Adipocyte (in vitro differentiated cells): ENCODE data around the gene SRPK2.
A peak's percentile ranks its signal among the peaks of the same experiment; 100 is the strongest.

Source experiments
- DNase-seq: peaks from one replicate; pipeline ENCODE4 v3.0.0-alpha.2; 2015; ENCODE audit warnings: low read depth
- H3K27me3 ChIP-seq: replicated peaks from 2 replicates; pipeline ENCODE4 v1.7.0; 2013; ENCODE audit warnings: mild to moderate bottlenecking, low read length, moderate library complexity; ENCODE audit not compliant: control insufficient read depth, insufficient read depth
- H3K36me3 ChIP-seq: 2 replicates; pipeline ENCODE4 v1.7.0; 2013; ENCODE audit warnings: low read length, mild to moderate bottlenecking, moderate library complexity; ENCODE audit not compliant: control insufficient read depth, insufficient read depth, severe bottlenecking
- H3K4me1 ChIP-seq: 2 replicates; pipeline ENCODE4 v1.7.0; 2013; ENCODE audit warnings: mild to moderate bottlenecking, low read length, moderate library complexity; ENCODE audit not compliant: control insufficient read depth, insufficient read depth
- H3K4me3 ChIP-seq: 2 replicates; pipeline ENCODE4 v1.7.0; 2013; ENCODE audit warnings: mild to moderate bottlenecking, low read length, moderate library complexity
- H3K9ac ChIP-seq: 2 replicates; pipeline ENCODE4 v1.7.0; 2013; ENCODE audit warnings: mild to moderate bottlenecking, low read length, moderate library complexity
- H3K9me3 ChIP-seq: 2 replicates; pipeline ENCODE4 v1.7.0; 2013; ENCODE audit warnings: mild to moderate bottlenecking, low read length, moderate library complexity; ENCODE audit not compliant: control insufficient read depth

The SRPK2 gene

DNA sequence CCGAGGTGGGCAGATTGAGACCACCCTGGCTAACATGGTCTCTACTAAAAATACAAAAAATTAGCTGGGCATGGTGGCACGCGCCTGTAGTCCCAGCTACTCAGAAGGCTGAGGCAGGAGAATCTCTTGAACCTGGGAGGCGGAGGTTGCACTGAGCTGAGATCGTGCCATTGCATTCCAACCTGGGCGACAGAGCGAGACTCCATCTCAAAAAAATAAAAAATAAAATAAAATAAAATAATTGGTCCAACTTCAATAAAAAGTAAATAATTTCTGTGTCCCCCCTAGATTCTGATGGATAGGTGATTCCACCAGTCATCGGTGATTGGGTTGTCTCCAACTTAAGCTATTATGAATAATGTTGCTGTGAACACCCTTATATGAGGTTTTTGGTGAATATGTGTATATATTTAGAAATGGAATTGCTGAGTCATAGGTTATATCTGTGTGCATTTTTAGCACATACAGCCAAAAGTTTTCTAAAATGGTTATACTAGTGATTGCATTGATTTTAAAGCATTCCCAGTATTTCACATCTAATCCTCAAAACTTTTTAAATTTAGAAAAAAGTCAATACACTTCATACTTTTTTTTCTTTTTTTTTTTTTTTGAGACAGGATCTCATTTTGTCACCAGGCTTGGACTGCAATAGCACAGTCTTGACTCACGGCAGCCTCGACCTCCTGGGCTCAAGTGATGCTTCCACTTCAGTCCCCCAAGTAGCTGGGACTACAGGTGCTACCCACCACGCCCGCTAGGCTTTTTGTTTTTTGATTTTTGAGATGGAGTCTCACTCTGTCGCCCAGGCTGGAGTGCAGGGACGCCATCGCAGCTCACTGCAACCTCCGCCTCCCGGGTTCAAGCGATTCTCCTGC lies 13.7 kb upstream of the SRPK2 start:
- no peaks in the 10 kb centered on the region for H3K9me3 ChIP-seq
- no peak overlapping the region for H3K4me3 ChIP-seq
- H3K36me3 ChIP-seq, result no peaks in the 10 kb centered on the region
- H3K9ac ChIP-seq, result no peak overlapping the region
- H3K4me1 ChIP-seq, result no peaks in the 10 kb centered on the region
- no peaks in the 10 kb centered on the region for H3K27me3 ChIP-seq
- DNase-seq, result peak; percentile 45

DNA sequence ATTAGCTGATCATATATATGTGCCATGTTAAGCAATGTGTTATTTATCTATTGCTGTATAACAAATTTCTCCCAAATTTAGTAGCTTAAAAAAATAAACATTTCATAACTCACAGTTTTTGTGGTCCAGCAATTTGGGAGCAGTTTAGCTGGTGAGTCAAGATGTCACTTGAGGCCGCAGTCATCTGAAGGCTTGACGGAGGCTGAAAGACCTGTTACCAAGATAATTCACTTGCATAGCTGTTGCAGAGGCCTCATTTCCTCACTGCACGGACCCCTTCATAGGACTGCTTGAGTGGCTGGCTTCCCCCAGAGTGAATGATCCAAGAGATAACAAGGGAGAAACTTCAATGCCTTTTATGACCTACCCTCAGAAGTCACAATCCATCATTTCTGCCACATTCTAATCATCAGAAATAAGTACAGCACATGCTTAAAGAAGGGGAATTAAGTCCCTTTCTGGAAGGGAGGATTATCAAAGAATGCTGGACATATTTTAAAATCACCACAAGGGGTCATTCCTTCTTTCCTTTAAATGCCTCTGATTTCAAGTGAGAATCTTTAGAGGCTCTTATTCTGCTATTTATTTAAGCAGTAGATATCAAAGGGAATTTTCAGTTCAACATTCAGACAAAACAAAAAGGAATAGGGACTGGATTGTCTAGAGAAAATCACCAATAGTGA lies 10.5 kb upstream of the SRPK2 start:
- no peaks in the 10 kb centered on the region for H3K27me3 ChIP-seq
- H3K9me3 ChIP-seq, result no peaks in the 10 kb centered on the region
- H3K4me1 ChIP-seq, result no peaks in the 10 kb centered on the region
- H3K9ac ChIP-seq, result no peak overlapping the region
- peak; percentile 72 for DNase-seq
- no peak overlapping the region for H3K4me3 ChIP-seq
- H3K36me3 ChIP-seq, result no peaks in the 10 kb centered on the region

DNA sequence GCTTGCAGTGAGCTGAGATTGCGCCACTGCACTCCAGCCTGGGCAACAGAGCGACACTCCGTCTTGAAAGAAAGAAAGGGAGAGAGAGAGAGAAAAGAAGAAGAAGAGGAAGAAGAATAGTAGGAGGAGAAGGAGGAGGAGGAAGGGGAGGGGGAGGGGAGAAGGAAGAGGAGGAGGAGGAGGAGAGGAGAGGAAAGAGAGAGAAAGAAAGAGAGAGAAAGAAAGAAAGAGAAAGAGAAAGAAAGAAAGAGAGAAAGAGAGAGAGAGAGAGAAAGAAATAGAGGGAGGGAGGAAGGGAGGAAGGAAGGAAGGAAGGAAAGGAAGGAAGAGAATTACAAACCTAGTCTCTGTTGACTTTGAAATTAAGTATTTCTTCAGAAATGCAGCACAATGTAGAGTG lies 7.8 kb upstream of the SRPK2 start:
- no peak for DNase-seq
- H3K4me1 ChIP-seq, result no peaks in the 10 kb centered on the region
- no peak overlapping the region for H3K4me3 ChIP-seq
- H3K27me3 ChIP-seq, result no peaks in the 10 kb centered on the region
- no peak overlapping the region for H3K9ac ChIP-seq
- no peaks in the 10 kb centered on the region for H3K36me3 ChIP-seq
- H3K9me3 ChIP-seq, result no peaks in the 10 kb centered on the region

DNA sequence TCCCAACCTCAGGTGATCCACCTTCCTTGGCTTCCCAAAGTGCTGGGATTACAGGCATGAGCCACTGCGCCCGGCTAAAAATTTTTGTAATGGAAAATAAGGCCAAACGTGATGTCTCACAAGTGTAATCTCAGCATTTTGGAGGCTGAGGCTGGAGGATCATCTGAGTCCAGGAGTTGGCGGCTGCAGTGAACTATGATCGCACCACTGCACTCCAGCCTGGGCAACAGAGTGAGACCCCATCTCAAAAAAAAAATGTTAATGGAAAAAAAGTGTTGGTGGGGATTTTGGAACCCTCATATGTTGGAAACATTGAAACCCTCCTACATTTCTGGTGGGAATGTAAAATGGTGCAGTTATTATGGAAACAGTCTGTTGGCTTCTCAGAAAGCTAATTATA lies 2.7 kb upstream of the SRPK2 start:
- no peak for DNase-seq
- Histone ChIP-seq H3K4me3 (no peak overlapping the region), H3K36me3 (no peaks in the 10 kb centered on the region), H3K9me3 (no peaks in the 10 kb centered on the region), H3K27me3 (no peaks in the 10 kb centered on the region), H3K4me1 (peaks cover 3% of the 10 kb centered on the region), H3K9ac (no peak overlapping the region)

DNA sequence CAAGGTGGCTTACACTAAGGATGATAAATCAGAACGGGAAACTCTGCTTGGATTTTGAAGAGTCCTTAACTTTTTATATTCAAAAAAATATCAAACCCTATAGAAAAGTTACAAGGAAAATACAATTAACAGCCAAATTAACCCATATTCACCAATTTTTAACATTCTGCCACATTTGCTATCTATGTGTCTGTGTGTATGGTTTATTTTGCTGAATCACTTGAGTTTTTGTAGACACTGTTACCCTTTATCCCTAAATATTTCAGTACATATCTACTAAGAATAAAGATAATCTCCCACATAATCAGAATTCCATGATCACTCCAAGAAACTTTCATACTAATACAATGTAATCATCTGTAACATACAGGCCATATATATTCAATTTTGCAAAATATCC lies 1.2 kb upstream of the SRPK2 start:
- Histone ChIP-seq H3K4me3 (no peak overlapping the region), H3K27me3 (no peaks in the 10 kb centered on the region), H3K36me3 (peaks cover 5% of the 10 kb centered on the region), H3K9ac (no peak overlapping the region), H3K9me3 (no peaks in the 10 kb centered on the region), H3K4me1 (peaks cover 3% of the 10 kb centered on the region)
- no peak for DNase-seq

DNA sequence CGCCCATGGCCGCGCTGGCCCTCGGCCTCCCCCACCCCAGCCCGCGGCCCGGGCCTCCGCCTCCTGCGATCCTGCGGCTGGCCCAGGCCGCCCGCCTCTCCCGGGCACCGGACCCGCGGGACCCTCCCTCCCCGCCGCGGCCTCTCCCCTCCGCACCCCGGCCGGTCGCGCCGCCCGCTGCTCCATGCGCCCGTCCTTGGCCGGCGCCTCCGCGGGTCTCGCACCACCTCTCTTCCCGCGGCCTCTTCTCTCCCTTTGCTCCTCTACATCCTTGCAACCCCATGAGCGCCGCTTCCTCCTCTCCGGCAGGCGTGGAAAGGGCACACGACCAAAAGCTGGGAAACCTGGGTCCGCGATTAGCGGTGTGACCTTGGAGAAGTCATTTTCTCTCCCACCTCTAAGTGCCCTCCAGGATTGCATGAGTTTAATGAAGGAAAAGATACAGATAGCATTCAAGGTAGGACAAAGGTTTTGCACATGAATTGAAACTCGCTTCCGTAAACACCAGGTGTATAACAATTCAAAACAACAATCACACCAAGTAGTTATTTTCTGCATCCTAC lies 448 bp upstream of the SRPK2 start:
- peaks cover 3% of the 10 kb centered on the region for H3K4me1 ChIP-seq
- DNase-seq, result peak; percentile 71
- no peaks in the 10 kb centered on the region for H3K27me3 ChIP-seq
- peak overlapping the region; percentile 87 for H3K4me3 ChIP-seq
- H3K36me3 ChIP-seq, result peaks cover 5% of the 10 kb centered on the region
- H3K9me3 ChIP-seq, result no peaks in the 10 kb centered on the region
- H3K9ac ChIP-seq, result peak overlapping the region; percentile 78

DNA sequence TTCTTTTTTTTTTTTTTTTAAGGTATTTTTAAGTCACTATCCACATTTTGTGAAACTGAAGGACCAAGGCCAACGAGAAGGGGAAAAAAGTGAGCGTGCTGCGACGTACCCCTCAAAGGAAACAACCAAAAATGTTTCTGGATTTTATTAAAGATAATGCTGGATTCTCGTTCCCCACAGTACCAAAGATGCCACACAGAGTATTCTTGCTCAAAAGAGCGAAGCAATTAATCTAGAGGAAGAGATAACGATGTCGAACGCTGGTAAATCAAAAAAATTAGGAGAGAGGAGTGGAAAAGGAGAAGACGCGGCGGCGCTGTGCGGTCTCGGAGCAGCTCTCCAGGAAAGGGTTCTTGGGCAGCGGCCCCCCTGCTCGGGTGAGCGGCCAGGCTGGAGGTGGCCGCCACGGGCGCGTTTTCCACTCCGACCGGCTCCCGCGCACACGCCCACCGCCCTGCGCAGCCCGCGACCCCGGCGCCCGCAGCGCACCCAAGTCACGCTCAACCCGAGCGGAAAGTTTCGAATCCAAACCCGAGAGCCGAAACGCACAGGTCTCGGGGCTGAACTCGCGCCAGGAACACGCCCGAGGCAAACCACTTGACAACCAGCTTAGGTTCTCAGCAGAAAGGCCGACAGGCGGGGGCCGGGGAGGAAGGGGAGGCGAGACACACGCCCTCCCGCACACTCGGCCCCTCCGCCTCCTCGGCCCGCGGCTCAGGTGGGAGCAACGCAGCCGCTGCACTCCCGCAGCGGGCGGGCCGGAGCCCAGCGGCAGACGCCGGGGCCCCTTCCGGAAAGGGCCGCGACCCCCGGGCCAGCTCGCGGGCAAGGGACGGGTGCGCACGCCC lies 989 bp downstream of the SRPK2 start:
- Histone ChIP-seq H3K4me3 (peak overlapping the region; percentile 90), H3K9me3 (no peaks in the 10 kb centered on the region), H3K36me3 (peaks cover 5% of the 10 kb centered on the region), H3K4me1 (peaks cover 3% of the 10 kb centered on the region), H3K9ac (peak overlapping the region; percentile 86), H3K27me3 (no peaks in the 10 kb centered on the region)
- DNase-seq, result peak; percentile 75

DNA sequence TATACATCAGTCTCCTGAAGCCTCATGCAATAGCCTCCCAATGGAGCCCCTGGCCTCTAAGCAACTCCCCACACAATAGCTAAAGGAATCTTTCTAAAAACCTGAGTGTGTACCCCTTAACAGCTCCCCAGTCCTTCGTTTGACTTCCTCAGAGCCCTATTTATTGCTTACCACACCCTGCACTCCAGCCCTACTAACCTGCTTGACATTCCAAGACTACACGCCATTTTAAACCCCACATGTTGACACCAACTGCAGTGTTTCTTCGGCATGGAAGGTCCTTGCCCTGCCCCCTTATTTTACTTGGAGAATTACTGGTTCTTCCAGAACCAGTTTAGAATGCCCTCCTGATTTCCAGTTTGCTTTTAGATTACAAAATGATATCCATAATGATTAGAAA lies 10.8 kb downstream of the SRPK2 start:
- DNase-seq, result no peak
- Histone ChIP-seq H3K36me3 (no peaks in the 10 kb centered on the region), H3K27me3 (no peaks in the 10 kb centered on the region), H3K9ac (no peak overlapping the region), H3K9me3 (no peaks in the 10 kb centered on the region), H3K4me3 (no peak overlapping the region), H3K4me1 (peaks cover 3% of the 10 kb centered on the region)

DNA sequence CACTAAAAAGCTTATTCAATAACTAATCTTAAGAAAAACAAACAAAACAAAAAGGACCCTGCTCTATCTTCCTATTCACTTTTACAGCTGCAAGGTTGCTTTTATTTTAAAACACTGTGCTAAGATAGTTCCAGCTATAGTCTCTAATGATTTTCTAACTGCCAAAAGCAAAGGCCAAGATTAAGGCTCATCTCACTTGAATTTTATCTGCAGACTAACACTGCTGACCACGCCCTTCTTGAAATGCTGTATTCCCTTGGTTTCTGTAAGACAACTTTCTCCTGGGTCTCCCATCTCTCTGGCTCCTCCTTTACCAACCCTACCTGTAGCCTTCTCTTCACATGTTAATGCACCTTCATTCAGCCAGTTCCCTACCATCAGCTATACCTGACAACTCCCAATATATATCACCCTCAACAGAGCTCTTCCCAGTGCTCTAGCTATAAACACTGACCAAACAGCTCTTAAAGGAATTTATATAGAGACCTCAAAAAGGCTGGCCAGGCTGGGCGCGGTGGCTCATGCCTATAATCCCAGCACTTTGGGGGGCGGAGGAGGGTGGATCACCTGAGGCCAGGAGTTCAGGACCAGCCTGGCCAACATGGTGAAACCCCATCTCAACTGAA lies 11.7 kb downstream of the SRPK2 start:
- no peaks in the 10 kb centered on the region for H3K4me1 ChIP-seq
- H3K4me3 ChIP-seq, result no peak overlapping the region
- DNase-seq, result no peak
- H3K9ac ChIP-seq, result no peak overlapping the region
- H3K36me3 ChIP-seq, result no peaks in the 10 kb centered on the region
- H3K9me3 ChIP-seq, result no peaks in the 10 kb centered on the region
- H3K27me3 ChIP-seq, result no peaks in the 10 kb centered on the region

DNA sequence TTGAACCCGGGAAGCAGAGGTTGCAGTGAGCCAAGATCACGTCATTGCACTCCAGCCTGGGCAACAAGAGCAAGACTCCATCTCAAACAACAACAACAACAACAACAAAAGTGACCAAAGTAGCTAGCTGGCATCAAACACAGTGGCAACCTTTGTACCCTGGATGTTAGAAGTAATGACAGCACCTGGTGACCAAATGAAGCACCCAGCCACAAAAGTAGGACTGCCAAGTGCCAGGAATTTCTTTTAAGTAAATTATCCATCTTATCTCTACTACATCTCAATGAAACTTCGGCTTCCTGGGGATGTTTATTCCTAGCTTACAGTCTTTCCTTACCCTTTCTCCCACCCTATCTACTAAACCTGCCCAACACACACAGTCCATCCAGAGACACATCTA lies 18.8 kb downstream of the SRPK2 start:
- DNase-seq, result no peak
- H3K4me1 ChIP-seq, result no peaks in the 10 kb centered on the region
- no peaks in the 10 kb centered on the region for H3K27me3 ChIP-seq
- no peaks in the 10 kb centered on the region for H3K9me3 ChIP-seq
- H3K9ac ChIP-seq, result no peak overlapping the region
- no peak overlapping the region for H3K4me3 ChIP-seq
- no peaks in the 10 kb centered on the region for H3K36me3 ChIP-seq
